Medulla oblongata (tissue), 1 donor: ENCODE measurements around the gene SND1.

ENCODE experiments used
- DNase-seq: peaks from one replicate; pipeline ENCODE4 v3.0.0-alpha.2; 2015; ENCODE audit errors: extremely low spot score

SND1 gene

GRCh38 chr7:127651556-127652332, at the start of gene SND1:
Gene SND1 (plus strand): TSS chr7:127652194. CDS start chr7:127652374, 180 bp downstream.
- peak; percentile 99 for DNase-seq

GRCh38 chr7:127608446-127608845, 43.5 kb upstream of the SND1 start:
- no peak for DNase-seq

- no peak for DNase-seq
Measured at GRCh38 chr7:127609297-127609696, 42.7 kb upstream of the SND1 start.

GRCh38 chr7:127612263-127612662, 39.7 kb upstream of the SND1 start:
- DNase-seq, result no peak

GRCh38 chr7:127616724-127617123, 35.3 kb upstream of the SND1 start:
- DNase-seq, result no peak

GRCh38 chr7:127618042-127618441, 34.0 kb upstream of the SND1 start, which contains the start of gene PAX4:
Gene PAX4 (minus strand): TSS chr7:127618142. CDS start chr7:127615928, 2,214 bp downstream.
- no peak for DNase-seq

GRCh38 chr7:127618775-127619174, 33.2 kb upstream of the SND1 start:
- no peak for DNase-seq

GRCh38 chr7:127619681-127620405, 32.2 kb upstream of the SND1 start:
- no peak for DNase-seq

GRCh38 chr7:127620406-127621233, 31.4 kb upstream of the SND1 start:
- no peak for DNase-seq

- DNase-seq, result no peak
Measured at GRCh38 chr7:127625331-127625730, 26.7 kb upstream of the SND1 start.

GRCh38 chr7:127628445-127628844, 23.5 kb upstream of the SND1 start:
- DNase-seq, result no peak

- DNase-seq, result no peak
Measured at GRCh38 chr7:127629268-127629854, 22.6 kb upstream of the SND1 start.

- no peak for DNase-seq
Measured at GRCh38 chr7:127632276-127632910, 19.6 kb upstream of the SND1 start.

GRCh38 chr7:127635659-127636285, 16.2 kb upstream of the SND1 start:
- no peak for DNase-seq

- DNase-seq, result no peak
Measured at GRCh38 chr7:127638197-127638596, 13.8 kb upstream of the SND1 start.

GRCh38 chr7:127644484-127644883, 7.5 kb upstream of the SND1 start:
- DNase-seq, result no peak

GRCh38 chr7:127647636-127648035, 4.4 kb upstream of the SND1 start:
- no peak for DNase-seq

- no peak for DNase-seq
Measured at GRCh38 chr7:127648986-127649385, 3.0 kb upstream of the SND1 start.

GRCh38 chr7:127650847-127651555, 993 bp upstream of the SND1 start:
- no peak for DNase-seq
